Liver (tissue), 9 donors: ENCODE results near the gene ADARB1. TPM values are rescaled to one million over a fixed set of nuclear protein-coding genes. Genes with fewer than 3 reads are reported as not detected.
A peak's percentile ranks its signal among the peaks of the same experiment; 100 is the strongest.

Experiments
- DNase-seq: peaks from one replicate; pipeline ENCODE4 v3.0.0-alpha.2; 2017; ENCODE audit warnings: low spot score
- H3K27ac ChIP-seq, 2 donors: one replicate each; pipeline ENCODE4 v1.7.0; 2013; ENCODE audit warnings: inconsistent platforms in 2 of 2, low read length in 2 of 2, control low read depth in 1 of 2, low read depth in 1 of 2, mild to moderate bottlenecking in 1 of 2
- H3K27me3 ChIP-seq, 4 donors: one replicate each; pipeline versions ENCODE4 v1.6.1 to v1.7.0; 2013; ENCODE audit warnings: low read length in 3 of 4, inconsistent platforms in 1 of 4, mild to moderate bottlenecking in 1 of 4, moderate library complexity in 1 of 4; ENCODE audit not compliant: control insufficient read depth in 4 of 4, insufficient read depth in 4 of 4
- H3K36me3 ChIP-seq, 4 donors: one replicate each; pipeline versions ENCODE4 v1.6.1 to v1.7.0; 2013; ENCODE audit warnings: low read length in 3 of 4, mild to moderate bottlenecking in 3 of 4, low read depth in 1 of 4, moderate library complexity in 1 of 4; ENCODE audit not compliant: control insufficient read depth in 4 of 4, insufficient read depth in 3 of 4
- H3K4me1 ChIP-seq, 4 donors: one replicate each; pipeline versions ENCODE4 v1.6.1 to v1.7.0; 2013; ENCODE audit warnings: low read length in 3 of 4, mild to moderate bottlenecking in 3 of 4, moderate library complexity in 1 of 4; ENCODE audit not compliant: control insufficient read depth in 4 of 4, insufficient read depth in 4 of 4
- H3K4me3 ChIP-seq, 3 donors: one replicate each; pipeline versions ENCODE4 v1.6.1 to v1.7.0; 2013; ENCODE audit warnings: low read length in 3 of 3, control low read depth in 1 of 3, low read depth in 1 of 3, mild to moderate bottlenecking in 1 of 3
- H3K9ac ChIP-seq, 2 donors: one replicate each; pipeline ENCODE4 v1.7.0; 2013; ENCODE audit warnings: low read length in 2 of 2, mild to moderate bottlenecking in 2 of 2, moderate library complexity in 2 of 2, control low read depth in 1 of 2, low read depth in 1 of 2
- H3K9me3 ChIP-seq, 4 donors: one replicate each; pipeline versions ENCODE4 v1.6.1 to v1.7.0; 2013; ENCODE audit warnings: low read length in 3 of 4; ENCODE audit not compliant: control insufficient read depth in 4 of 4
- ATF3 ChIP-seq: IDR thresholded peaks from 2 replicates; pipeline ENCODE4 v1.6.1; 2016; ENCODE audit warnings: antibody characterized with exemption
- CTCF ChIP-seq: fragments of 150-350 bp; IDR thresholded peaks from 2 replicates; pipeline ENCODE4 v1.5.1; 2017; ENCODE audit warnings: improper control_type of control experiment, low read depth, low read length; ENCODE audit not compliant: missing input control
- EGR1 ChIP-seq, 2 donors: IDR thresholded peaks; 2 replicates each; pipeline ENCODE4 v1.6.1; 2016 to 2018; ENCODE audit warnings: antibody characterized with exemption in 2 of 2, low read depth in 2 of 2
- FOXA1 ChIP-seq: IDR thresholded peaks from 2 replicates; pipeline ENCODE4 v1.6.1; 2016; ENCODE audit warnings: antibody characterized with exemption
- FOXA2 ChIP-seq: IDR thresholded peaks from 2 replicates; pipeline ENCODE4 v1.6.1; 2016; ENCODE audit warnings: antibody characterized with exemption
- GABPA ChIP-seq, 2 donors: IDR thresholded peaks in 1 of 2; conservative IDR thresholded peaks in 1 of 2; 2 replicates each; pipeline ENCODE4 v1.6.1; 2016; ENCODE audit warnings: antibody characterized with exemption in 2 of 2, mild to moderate bottlenecking in 1 of 2, moderate library complexity in 1 of 2
- HNF4A ChIP-seq, 2 donors: conservative IDR thresholded peaks; 2 replicates each; pipeline ENCODE4 v1.6.1; 2016; ENCODE audit warnings: antibody characterized with exemption in 2 of 2, mild to moderate bottlenecking in 2 of 2
- HNF4G ChIP-seq: IDR thresholded peaks from 2 replicates; pipeline ENCODE4 v1.6.1; 2016; ENCODE audit warnings: antibody characterized with exemption
- JUND ChIP-seq, 2 donors: IDR thresholded peaks; 2 replicates each; pipeline ENCODE4 v1.6.1; 2016; ENCODE audit warnings: antibody characterized with exemption in 2 of 2
- MAX ChIP-seq: IDR thresholded peaks from 2 replicates; pipeline ENCODE4 v1.6.1; 2016; ENCODE audit warnings: antibody characterized with exemption
- RAD21 ChIP-seq, 2 donors: IDR thresholded peaks; 2 replicates each; pipeline ENCODE4 v1.6.1; 2016; ENCODE audit warnings: antibody characterized with exemption in 2 of 2, mild to moderate bottlenecking in 2 of 2
- RXRA ChIP-seq, 2 donors: IDR thresholded peaks; 2 replicates each; pipeline ENCODE4 v1.6.1; 2017 to 2018; ENCODE audit warnings: antibody characterized with exemption in 2 of 2, mild to moderate bottlenecking in 1 of 2
- SP1 ChIP-seq: IDR thresholded peaks from 2 replicates; pipeline ENCODE4 v1.6.1; 2018; ENCODE audit warnings: antibody characterized with exemption, mild to moderate bottlenecking
- YY1 ChIP-seq: IDR thresholded peaks from 2 replicates; pipeline ENCODE4 v1.6.1; 2016; ENCODE audit warnings: antibody characterized with exemption, mild to moderate bottlenecking
- ZBTB33 ChIP-seq: IDR thresholded peaks from 2 replicates; pipeline ENCODE4 v1.6.1; 2016; ENCODE audit warnings: antibody characterized with exemption
- WGBS: extraction: QIAGEN DNeasy Blood & Tissue Kit; methylation state at CpG from one replicate; pipeline ENCODE4 v1.1.7; 2013; 5-methylcytosine and 5-hydroxymethylcytosine counted together
- polyA plus RNA-seq, 2 donors: library from polyadenylated mRNA; stranded (reverse) in 1 of 2; unstranded in 1 of 2; fragments of 200-250 nt in 1 of 2; fragments of >200 nt in 1 of 2; fragmentation: Nextera tagmentation in 1 of 2; extraction: Ambion mirVana in 1 of 2; gene quantifications; one replicate each; pipeline versions ENCODE4 v1.2.1 to v1.2.3, GENCODE V29; 2013 to 2015
- total RNA-seq, 2 donors: library from RNA; depleted of rRNA; stranded (reverse); fragments of >200 nt; gene quantifications; one replicate each; pipeline ENCODE4 v1.2.3, GENCODE V29; 2014
- TF ChIP-seq, protein P1 (sequence below): IDR thresholded peaks from 2 replicates; pipeline ENCODE4 v1.6.1; 2016; ENCODE audit warnings: antibody characterized with exemption, mild to moderate bottlenecking
- donor health status: healthy.
- donor health status: healthy.
- donor health status: healthy.
- donor health status: healthy.
- donor health status: healthy.

Gene ADARB1
- total and polyA plus RNA-seq, 4 donors, result 1.6 to 7.8 (median 2.9) TPM

GRCh38 chr21:45243603-45244002, 169.2 kb downstream of the ADARB1 start (continued):
- no peak for TF ChIP-seq ATF3

DNA sequence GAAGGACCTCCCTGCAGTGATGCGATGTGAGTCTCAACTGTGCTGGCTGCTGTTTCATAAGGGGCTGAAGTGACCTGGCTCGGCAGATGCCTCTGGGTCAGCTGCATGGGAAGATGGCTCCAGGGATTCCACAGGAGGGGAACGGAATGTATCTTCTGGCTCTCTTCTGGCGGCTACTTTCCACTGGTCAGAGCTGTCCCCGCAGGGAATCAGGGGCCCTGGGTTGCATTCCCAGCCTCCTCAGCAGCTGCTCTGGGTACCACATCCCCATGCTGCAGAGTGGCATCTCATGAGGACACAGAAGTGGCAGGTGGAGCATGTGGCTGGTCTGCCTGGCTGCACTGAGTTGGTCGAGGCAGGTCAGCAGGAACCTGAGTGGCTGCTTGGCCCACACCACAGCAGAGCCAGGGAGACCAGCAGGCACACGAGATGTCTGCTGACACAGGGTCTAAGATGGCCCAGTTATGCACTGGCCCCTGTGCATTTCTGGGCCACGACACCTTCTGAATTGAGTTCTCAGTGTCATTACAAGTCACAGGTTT, 170.5 kb downstream of the ADARB1 start:
- H3K27ac ChIP-seq, result no peak overlapping the region
- WGBS, result 63% methylated on average over 8 of the region's 8 CpGs
- no peak overlapping the region for H3K4me3 ChIP-seq
- peaks cover 0 to 7% (median 0%) of the 10 kb centered on the region in 4 donors for H3K9me3 ChIP-seq
- no peak overlapping the region for H3K9ac ChIP-seq
- peaks cover 0 to 11% (median 5%) of the 10 kb centered on the region in 4 donors for H3K4me1 ChIP-seq
- no peaks in the 10 kb centered on the region for H3K27me3 ChIP-seq
- TF ChIP-seq FOXA2, result no peak
- TF ChIP-seq ATF3, result no peak
- no peak for TF ChIP-seq MAX
- no peak for TF ChIP-seq EGR1 (IDR thresholded peaks at IDR 0.05; ENCODE audit: low read depth in 2 of 2)
- TF ChIP-seq RXRA (IDR thresholded peaks at IDR 0.05), result no peak
- no peak for TF ChIP-seq CTCF
- TF ChIP-seq, protein P1, sequence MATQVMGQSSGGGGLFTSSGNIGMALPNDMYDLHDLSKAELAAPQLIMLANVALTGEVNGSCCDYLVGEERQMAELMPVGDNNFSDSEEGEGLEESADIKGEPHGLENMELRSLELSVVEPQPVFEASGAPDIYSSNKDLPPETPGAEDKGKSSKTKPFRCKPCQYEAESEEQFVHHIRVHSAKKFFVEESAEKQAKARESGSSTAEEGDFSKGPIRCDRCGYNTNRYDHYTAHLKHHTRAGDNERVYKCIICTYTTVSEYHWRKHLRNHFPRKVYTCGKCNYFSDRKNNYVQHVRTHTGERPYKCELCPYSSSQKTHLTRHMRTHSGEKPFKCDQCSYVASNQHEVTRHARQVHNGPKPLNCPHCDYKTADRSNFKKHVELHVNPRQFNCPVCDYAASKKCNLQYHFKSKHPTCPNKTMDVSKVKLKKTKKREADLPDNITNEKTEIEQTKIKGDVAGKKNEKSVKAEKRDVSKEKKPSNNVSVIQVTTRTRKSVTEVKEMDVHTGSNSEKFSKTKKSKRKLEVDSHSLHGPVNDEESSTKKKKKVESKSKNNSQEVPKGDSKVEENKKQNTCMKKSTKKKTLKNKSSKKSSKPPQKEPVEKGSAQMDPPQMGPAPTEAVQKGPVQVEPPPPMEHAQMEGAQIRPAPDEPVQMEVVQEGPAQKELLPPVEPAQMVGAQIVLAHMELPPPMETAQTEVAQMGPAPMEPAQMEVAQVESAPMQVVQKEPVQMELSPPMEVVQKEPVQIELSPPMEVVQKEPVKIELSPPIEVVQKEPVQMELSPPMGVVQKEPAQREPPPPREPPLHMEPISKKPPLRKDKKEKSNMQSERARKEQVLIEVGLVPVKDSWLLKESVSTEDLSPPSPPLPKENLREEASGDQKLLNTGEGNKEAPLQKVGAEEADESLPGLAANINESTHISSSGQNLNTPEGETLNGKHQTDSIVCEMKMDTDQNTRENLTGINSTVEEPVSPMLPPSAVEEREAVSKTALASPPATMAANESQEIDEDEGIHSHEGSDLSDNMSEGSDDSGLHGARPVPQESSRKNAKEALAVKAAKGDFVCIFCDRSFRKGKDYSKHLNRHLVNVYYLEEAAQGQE, result no peak
- TF ChIP-seq HNF4G, result no peak
- no peak for TF ChIP-seq GABPA (IDR thresholded peaks at IDR 0.05 in 1 of 2, conservative IDR thresholded peaks at IDR 0.05 in 1 of 2)
- no peak for TF ChIP-seq RAD21 (IDR thresholded peaks at IDR 0.05)
- TF ChIP-seq FOXA1, result no peak
- no peak for TF ChIP-seq JUND (IDR thresholded peaks at IDR 0.05)
- TF ChIP-seq ZBTB33, result no peak
- no peak for TF ChIP-seq SP1
- no peak for TF ChIP-seq YY1
- no peak for TF ChIP-seq HNF4A (conservative IDR thresholded peaks at IDR 0.05)
- no peaks in the 10 kb centered on the region for H3K36me3 ChIP-seq
- peak; percentile 14 for DNase-seq
